ENCODE results near the gene EFNA1.

EFNA1 gene

GRCh38 chr1:155084722-155085503 lies 42.8 kb upstream of the EFNA1 start:
- H3K4me3 ChIP-seq (ENCODE audit: low read length), result peak overlapping the region; percentile 87
- no peaks in the 10 kb centered on the region for H3K36me3 ChIP-seq (ENCODE audit: control insufficient read depth, insufficient read depth, low read length)
- no peaks in the 10 kb centered on the region for H3K9me3 ChIP-seq (ENCODE audit: control insufficient read depth, low read length)
- peaks cover 48% of the 10 kb centered on the region for H3K27me3 ChIP-seq (ENCODE audit: control insufficient read depth, insufficient read depth, low read length)
- H3K9ac ChIP-seq (ENCODE audit: low read length), result peak overlapping the region; percentile 77
- peaks cover 59% of the 10 kb centered on the region for H3K4me1 ChIP-seq (ENCODE audit: control insufficient read depth, insufficient read depth, low read length)

- H3K27me3 ChIP-seq (ENCODE audit: control insufficient read depth, insufficient read depth, low read length), result peaks cover 41% of the 10 kb centered on the region
- H3K4me1 ChIP-seq (ENCODE audit: control insufficient read depth, insufficient read depth, low read length), result peaks cover 52% of the 10 kb centered on the region
- H3K9me3 ChIP-seq (ENCODE audit: control insufficient read depth, low read length), result no peaks in the 10 kb centered on the region
- H3K36me3 ChIP-seq (ENCODE audit: control insufficient read depth, insufficient read depth, low read length), result no peaks in the 10 kb centered on the region
- peak overlapping the region; percentile 77 for H3K9ac ChIP-seq (ENCODE audit: low read length)
- peak overlapping the region; percentile 87 for H3K4me3 ChIP-seq (ENCODE audit: low read length)
Observed at GRCh38 chr1:155085504-155086127, 42.1 kb upstream of the EFNA1 start.

GRCh38 chr1:155086128-155086741 lies 41.4 kb upstream of the EFNA1 start:
- peaks cover 48% of the 10 kb centered on the region for H3K4me1 ChIP-seq (ENCODE audit: control insufficient read depth, insufficient read depth, low read length)
- H3K36me3 ChIP-seq (ENCODE audit: control insufficient read depth, insufficient read depth, low read length), result no peaks in the 10 kb centered on the region
- H3K9ac ChIP-seq (ENCODE audit: low read length), result no peak overlapping the region
- H3K4me3 ChIP-seq (ENCODE audit: low read length), result peak overlapping the region; percentile 87
- peaks cover 34% of the 10 kb centered on the region for H3K27me3 ChIP-seq (ENCODE audit: control insufficient read depth, insufficient read depth, low read length)
- H3K9me3 ChIP-seq (ENCODE audit: control insufficient read depth, low read length), result no peaks in the 10 kb centered on the region

- Histone ChIP-seq H3K9me3 (ENCODE audit: control insufficient read depth, low read length) (no peaks in the 10 kb centered on the region), H3K9ac (ENCODE audit: low read length) (no peak overlapping the region), H3K4me3 (ENCODE audit: low read length) (no peak overlapping the region), H3K4me1 (ENCODE audit: control insufficient read depth, insufficient read depth, low read length) (peaks cover 47% of the 10 kb centered on the region), H3K27me3 (ENCODE audit: control insufficient read depth, insufficient read depth, low read length) (peaks cover 27% of the 10 kb centered on the region), H3K36me3 (ENCODE audit: control insufficient read depth, insufficient read depth, low read length) (no peaks in the 10 kb centered on the region)
Observed at GRCh38 chr1:155086856-155087535, 40.7 kb upstream of the EFNA1 start.

GRCh38 chr1:155091071-155092051 lies 36.3 kb upstream of the EFNA1 start:
- Histone ChIP-seq H3K27me3 (ENCODE audit: control insufficient read depth, insufficient read depth, low read length) (no peaks in the 10 kb centered on the region), H3K9ac (ENCODE audit: low read length) (no peak overlapping the region), H3K9me3 (ENCODE audit: control insufficient read depth, low read length) (no peaks in the 10 kb centered on the region), H3K36me3 (ENCODE audit: control insufficient read depth, insufficient read depth, low read length) (no peaks in the 10 kb centered on the region), H3K4me3 (ENCODE audit: low read length) (no peak overlapping the region), H3K4me1 (ENCODE audit: control insufficient read depth, insufficient read depth, low read length) (peaks cover 9% of the 10 kb centered on the region)

- Histone ChIP-seq H3K4me1 (ENCODE audit: control insufficient read depth, insufficient read depth, low read length) (peaks cover 9% of the 10 kb centered on the region), H3K4me3 (ENCODE audit: low read length) (no peak overlapping the region), H3K9me3 (ENCODE audit: control insufficient read depth, low read length) (no peaks in the 10 kb centered on the region), H3K36me3 (ENCODE audit: control insufficient read depth, insufficient read depth, low read length) (no peaks in the 10 kb centered on the region), H3K9ac (ENCODE audit: low read length) (no peak overlapping the region), H3K27me3 (ENCODE audit: control insufficient read depth, insufficient read depth, low read length) (no peaks in the 10 kb centered on the region)
Observed at GRCh38 chr1:155092131-155092530, 35.5 kb upstream of the EFNA1 start.

- Histone ChIP-seq H3K36me3 (ENCODE audit: control insufficient read depth, insufficient read depth, low read length) (no peaks in the 10 kb centered on the region), H3K4me1 (ENCODE audit: control insufficient read depth, insufficient read depth, low read length) (peaks cover 9% of the 10 kb centered on the region), H3K27me3 (ENCODE audit: control insufficient read depth, insufficient read depth, low read length) (no peaks in the 10 kb centered on the region), H3K9me3 (ENCODE audit: control insufficient read depth, low read length) (no peaks in the 10 kb centered on the region), H3K9ac (ENCODE audit: low read length) (no peak overlapping the region), H3K4me3 (ENCODE audit: low read length) (no peak overlapping the region)
Observed at GRCh38 chr1:155092641-155093040, 35.0 kb upstream of the EFNA1 start.

- Histone ChIP-seq H3K36me3 (ENCODE audit: control insufficient read depth, insufficient read depth, low read length) (no peaks in the 10 kb centered on the region), H3K4me3 (ENCODE audit: low read length) (no peak overlapping the region), H3K4me1 (ENCODE audit: control insufficient read depth, insufficient read depth, low read length) (peaks cover 9% of the 10 kb centered on the region), H3K9ac (ENCODE audit: low read length) (no peak overlapping the region), H3K27me3 (ENCODE audit: control insufficient read depth, insufficient read depth, low read length) (no peaks in the 10 kb centered on the region), H3K9me3 (ENCODE audit: control insufficient read depth, low read length) (no peaks in the 10 kb centered on the region)
Observed at GRCh38 chr1:155093911-155094621, 33.6 kb upstream of the EFNA1 start.

GRCh38 chr1:155094622-155094948 lies 33.1 kb upstream of the EFNA1 start:
- no peak overlapping the region for H3K4me3 ChIP-seq (ENCODE audit: low read length)
- peaks cover 9% of the 10 kb centered on the region for H3K4me1 ChIP-seq (ENCODE audit: control insufficient read depth, insufficient read depth, low read length)

GRCh38 chr1:155099331-155099730 lies 28.3 kb upstream of the EFNA1 start:
- Histone ChIP-seq H3K36me3 (ENCODE audit: control insufficient read depth, insufficient read depth, low read length) (no peaks in the 10 kb centered on the region), H3K9me3 (ENCODE audit: control insufficient read depth, low read length) (no peaks in the 10 kb centered on the region), H3K4me3 (ENCODE audit: low read length) (no peak overlapping the region), H3K27me3 (ENCODE audit: control insufficient read depth, insufficient read depth, low read length) (no peaks in the 10 kb centered on the region), H3K9ac (ENCODE audit: low read length) (no peak overlapping the region), H3K4me1 (ENCODE audit: control insufficient read depth, insufficient read depth, low read length) (no peaks in the 10 kb centered on the region)

More at GRCh38 chr1:155094622-155094948, 33.1 kb upstream of the EFNA1 start:
- H3K27me3 ChIP-seq (ENCODE audit: control insufficient read depth, insufficient read depth, low read length), result no peaks in the 10 kb centered on the region
- no peaks in the 10 kb centered on the region for H3K36me3 ChIP-seq (ENCODE audit: control insufficient read depth, insufficient read depth, low read length)
- no peaks in the 10 kb centered on the region for H3K9me3 ChIP-seq (ENCODE audit: control insufficient read depth, low read length)
- no peak overlapping the region for H3K9ac ChIP-seq (ENCODE audit: low read length)

GRCh38 chr1:155103325-155103724 lies 24.4 kb upstream of the EFNA1 start:
- Histone ChIP-seq H3K4me1 (ENCODE audit: control insufficient read depth, insufficient read depth, low read length) (no peaks in the 10 kb centered on the region), H3K36me3 (ENCODE audit: control insufficient read depth, insufficient read depth, low read length) (no peaks in the 10 kb centered on the region), H3K27me3 (ENCODE audit: control insufficient read depth, insufficient read depth, low read length) (no peaks in the 10 kb centered on the region), H3K4me3 (ENCODE audit: low read length) (no peak overlapping the region), H3K9ac (ENCODE audit: low read length) (no peak overlapping the region), H3K9me3 (ENCODE audit: control insufficient read depth, low read length) (no peaks in the 10 kb centered on the region)

Data from mucosa of stomach (tissue), 1 donor.